ENCODE data around the gene EGLN1.

DNA sequence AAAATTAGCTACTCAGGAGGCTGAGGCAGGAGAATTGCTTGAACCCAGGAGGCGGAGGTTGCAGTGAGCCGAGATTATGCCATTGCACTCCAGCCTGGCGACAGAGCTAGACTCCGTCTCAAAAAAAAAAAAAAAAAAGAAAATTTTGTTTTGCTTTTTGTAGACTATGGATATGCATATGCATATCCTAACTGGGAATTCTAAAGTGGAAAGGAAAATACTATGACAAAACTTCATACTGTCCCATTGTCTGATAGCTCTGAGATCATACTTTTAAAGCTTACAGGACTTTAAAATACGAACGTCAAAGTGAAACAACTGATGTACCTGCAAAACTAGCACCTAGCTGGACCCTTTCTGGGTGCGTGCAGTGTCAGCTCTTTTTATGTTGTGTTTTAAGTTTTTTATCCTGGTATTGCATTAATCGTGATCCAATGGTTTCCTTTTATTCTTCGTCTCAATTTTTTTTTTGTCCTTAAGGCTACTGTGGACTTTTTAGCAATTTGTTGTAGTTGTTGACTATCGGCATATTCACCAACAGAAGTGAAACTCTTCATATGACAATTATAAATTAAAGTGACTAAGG is 64.8 kb downstream of the EGLN1 start:
- TF ChIP-seq, protein P1, sequence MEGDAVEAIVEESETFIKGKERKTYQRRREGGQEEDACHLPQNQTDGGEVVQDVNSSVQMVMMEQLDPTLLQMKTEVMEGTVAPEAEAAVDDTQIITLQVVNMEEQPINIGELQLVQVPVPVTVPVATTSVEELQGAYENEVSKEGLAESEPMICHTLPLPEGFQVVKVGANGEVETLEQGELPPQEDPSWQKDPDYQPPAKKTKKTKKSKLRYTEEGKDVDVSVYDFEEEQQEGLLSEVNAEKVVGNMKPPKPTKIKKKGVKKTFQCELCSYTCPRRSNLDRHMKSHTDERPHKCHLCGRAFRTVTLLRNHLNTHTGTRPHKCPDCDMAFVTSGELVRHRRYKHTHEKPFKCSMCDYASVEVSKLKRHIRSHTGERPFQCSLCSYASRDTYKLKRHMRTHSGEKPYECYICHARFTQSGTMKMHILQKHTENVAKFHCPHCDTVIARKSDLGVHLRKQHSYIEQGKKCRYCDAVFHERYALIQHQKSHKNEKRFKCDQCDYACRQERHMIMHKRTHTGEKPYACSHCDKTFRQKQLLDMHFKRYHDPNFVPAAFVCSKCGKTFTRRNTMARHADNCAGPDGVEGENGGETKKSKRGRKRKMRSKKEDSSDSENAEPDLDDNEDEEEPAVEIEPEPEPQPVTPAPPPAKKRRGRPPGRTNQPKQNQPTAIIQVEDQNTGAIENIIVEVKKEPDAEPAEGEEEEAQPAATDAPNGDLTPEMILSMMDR (IDR thresholded peaks at IDR 0.05; ENCODE audit: low read length), result no peak
- TF ChIP-seq EZH2 (IDR thresholded peaks at IDR 0.05; ENCODE audit: borderline replicate concordance, low read length), result no peak
